Embryonic facial prominence (tissue), 1 donor: Measurements from ENCODE around the gene C11orf97.
"Not testable (repeated sequence)": the region's sequence is repeated elsewhere in the genome, so short reads cannot be mapped to it uniquely, and the experiment has no call there.

Experiments
- DNase-seq: peaks from one replicate; pipeline ENCODE4 v3.0.0-alpha.2; 2016; ENCODE audit errors: extremely low spot score

C11orf97 gene

DNA sequence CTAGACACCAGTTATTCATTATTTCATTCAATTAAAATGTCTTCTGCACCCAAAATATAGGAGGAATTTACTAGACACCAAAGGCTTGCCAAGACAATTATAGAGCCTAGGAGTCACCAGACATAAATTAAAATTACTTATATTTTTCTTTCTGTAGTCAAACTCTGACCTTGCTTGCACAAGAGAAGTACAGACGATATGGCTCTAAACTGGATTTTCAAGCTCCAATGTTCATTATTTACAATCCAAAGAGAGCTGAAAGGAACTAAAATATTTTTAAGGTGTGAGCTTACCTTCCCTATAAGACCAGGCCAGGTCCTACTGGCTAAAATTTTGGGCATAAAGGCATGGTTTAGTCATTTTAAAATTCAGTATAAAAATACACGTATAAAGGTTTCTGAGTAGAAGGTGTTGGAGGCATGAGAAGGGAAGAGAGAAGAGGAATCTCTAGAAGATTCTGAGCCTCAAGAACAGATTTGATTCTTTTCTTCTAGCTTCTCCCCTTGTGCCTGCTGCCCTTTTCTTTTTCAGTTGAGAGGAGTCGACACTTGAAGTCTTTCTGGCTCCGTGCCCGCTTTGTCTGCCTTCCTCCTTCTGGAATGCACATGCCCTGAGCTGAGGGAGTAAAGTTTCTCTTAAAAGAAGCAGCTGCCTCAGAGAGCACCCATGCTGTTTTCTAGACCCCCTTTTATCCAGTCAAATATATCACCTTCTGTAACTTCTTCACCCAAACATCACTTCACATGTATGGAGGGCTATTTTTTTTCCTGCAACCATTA lies 13.5 kb downstream of the C11orf97 start:
- DNase-seq: peak; percentile 49

DNA sequence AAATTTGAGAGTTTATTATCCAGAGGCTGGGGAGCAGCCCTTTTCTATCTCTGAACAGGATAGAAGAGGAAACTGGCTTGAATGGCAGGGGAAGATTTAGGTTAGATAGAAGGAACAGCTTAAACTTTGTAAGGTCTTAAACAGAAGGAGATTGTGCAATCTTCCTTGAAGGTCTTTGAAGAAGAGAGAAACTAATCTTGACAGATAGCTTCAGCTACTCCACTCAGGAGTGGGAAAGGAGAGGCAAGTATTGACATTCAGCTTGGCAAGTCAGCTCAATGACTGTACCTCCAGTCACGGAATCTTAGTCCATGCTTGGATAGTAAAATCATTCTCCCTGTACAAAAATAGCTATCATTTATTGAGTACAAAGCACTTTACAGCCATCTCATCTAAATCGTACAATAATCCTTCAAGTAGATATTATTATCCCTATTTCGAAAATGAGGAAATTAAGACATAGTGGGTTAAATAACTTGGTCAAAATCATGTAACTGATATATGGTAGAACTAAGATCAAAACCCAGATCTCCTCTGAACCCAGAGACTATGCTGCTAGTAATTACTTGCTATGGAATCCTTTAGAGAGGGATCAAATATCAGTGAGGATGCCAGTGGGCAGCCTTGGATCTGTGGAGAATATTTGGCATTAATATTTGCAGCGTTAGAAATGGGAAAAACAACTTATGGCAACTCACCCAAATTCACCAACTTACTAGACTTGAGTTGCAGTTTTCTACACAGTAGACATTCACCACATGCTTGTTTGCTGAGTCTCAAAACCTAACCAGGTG lies 14.6 kb downstream of the C11orf97 start:
- DNase-seq: no peak

DNA sequence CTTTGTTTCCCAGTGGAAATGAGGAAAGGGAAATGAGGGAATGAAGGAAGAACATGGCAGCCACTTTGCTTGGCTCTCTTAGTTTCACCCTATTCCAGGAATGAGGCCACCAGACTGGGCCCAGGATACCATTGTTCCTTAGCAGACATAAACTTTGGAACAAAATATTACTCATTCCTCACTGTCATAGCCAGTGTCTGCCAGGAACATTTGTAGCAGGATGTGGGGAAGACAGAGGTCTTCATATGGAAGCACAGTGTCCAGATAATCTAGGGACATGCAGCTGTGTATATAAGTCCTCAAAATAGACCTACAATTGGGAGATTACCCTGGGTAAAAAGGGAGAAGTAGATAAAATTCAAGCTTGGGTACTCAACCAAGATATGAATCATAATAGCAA lies 16.3 kb downstream of the C11orf97 start:
- DNase-seq: no peak

DNA sequence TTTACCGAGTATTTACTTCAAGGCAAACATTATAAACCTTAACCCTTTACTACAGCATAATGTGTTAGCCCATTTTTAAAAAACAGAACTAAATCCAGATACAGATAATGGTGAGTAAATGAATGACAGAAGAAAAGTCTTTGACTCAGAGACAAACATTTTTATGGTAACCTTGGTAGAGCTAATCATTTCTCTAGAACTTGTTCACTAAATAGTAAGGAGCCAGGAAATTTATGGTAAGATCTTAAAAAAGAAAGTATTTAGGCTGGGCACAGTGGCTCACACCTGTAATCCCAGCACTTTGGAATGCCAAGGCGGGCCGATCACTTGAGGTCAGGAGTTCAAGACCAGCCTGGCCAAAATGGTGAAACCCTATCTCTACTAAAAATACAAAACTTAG lies 19.9 kb downstream of the C11orf97 start:
- DNase-seq: no peak

DNA sequence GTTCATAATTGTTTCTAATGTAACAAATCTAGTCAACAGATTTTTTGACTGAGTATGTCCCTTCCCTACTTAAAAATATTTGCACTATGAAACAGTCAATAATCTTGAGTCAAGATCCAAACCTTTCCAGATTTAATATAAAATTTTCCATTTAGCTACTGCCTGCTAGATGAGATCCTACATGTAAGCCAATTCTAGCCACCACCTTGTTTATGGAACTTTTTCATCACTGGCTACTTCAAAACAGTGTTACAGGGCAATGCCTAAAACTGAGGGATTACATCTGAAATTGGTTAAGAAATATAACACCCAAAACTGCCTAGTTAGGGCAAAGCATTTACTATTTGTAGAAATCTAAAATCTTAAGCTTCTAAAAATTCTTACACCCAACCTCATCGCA lies 20.9 kb downstream of the C11orf97 start:
- DNase-seq: no peak

DNA sequence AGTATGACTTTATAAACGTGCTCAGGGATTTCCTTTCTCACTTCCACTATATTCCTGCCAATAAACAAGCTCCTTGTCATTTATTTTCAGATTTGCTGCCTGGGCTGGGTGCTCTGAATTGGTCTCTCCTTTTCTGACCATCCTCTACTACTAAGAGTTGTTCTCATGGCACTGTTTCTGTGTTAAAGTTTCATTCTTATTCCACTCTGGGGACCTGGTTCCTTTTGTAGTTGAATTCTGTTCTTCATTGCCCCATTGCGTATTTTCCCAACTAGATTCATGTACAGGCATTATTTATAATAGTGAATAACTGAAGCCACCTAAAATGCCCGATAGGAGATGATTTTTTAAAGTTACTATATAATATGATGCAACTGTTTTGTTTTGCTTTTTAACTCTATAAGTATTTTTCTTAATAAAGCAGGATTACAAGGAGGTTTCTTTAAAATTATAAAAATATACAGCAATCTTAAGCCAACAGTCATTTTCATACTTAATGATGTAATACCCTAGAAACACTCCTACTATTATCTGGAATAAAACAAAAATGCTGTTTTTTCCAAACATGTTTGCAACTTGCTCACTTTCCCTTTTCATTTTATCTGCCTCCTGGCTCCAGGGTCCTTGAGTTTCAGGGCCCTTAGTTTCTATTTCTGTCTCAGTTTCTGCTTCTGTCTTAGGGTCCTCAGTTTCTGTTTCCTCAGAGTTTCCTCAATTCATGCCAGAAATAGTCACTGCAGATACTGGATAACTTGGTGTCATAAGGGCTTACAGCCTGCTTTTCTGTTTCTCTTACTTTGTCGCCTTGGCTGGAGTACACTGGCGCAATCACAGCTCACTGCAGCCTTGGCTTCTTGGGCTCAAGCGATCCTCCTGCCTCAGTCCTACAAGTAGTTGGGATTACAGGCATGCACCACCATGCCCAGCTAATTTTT lies 21.7 kb downstream of the C11orf97 start:
- no peak for DNase-seq

DNA sequence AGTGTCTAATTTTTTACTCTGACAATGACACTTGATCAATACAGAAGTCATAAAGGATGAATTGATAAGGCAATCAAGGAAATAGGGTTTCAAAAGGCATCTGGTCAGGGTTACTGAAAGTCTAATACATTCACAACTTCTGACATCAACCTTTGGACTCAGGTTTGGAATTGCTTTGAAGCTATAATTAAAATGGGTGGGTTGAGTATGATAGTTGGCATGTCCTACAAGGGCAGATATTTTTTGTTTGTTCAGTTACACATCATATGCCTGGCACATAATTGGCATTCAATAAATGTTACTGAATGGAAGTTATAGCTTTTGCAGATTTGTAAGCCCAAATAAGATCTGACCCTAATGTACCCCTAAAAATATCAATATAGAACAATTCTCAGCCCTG lies 24.1 kb downstream of the C11orf97 start:
- DNase-seq: no peak

DNA sequence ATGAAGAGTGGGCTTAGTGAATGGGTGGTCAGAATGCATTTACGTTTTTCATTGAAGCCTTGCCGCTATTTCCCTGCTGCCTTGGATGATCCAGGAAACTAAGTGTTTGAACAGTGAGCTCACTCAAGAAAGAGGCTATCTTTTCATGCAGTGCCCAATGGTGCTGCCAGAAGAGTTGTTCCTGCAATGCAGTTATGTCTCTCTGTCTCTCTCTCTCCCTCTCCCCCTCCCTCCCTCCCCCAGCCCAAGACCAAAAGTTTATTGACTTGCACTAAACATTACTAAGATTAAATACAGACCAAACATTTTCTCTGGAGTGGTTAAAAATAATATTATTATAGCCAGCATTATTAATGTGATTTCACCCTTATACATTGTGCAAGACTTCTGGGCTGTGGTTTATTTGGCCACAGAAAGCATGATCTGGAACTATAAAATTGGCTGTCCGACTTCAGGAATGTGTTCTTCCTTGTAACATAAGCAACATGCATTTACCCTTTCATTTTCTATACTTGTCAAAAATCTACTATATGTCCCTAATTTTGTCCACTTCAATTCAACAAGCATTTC lies 24.9 kb downstream of the C11orf97 start:
- DNase-seq: no peak

DNA sequence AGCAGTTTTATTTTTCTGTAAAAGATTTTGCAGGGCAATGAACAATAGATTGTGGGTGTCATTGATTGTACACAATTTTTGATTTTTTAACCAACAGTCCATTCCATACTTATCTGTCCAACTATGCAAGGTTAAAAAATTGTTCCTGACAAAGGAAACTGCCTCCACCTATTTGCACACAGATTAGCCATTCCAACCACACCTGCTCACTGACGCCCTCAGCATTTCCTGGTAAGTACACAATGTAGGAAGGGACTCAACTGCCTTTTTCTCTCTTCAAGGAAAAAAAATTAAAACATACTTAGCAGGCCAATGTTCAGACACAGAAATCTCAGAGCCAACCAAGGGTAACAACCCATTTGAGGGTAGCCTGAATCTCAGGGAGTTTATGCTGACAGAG lies 27.2 kb downstream of the C11orf97 start:
- DNase-seq: no peak

DNA sequence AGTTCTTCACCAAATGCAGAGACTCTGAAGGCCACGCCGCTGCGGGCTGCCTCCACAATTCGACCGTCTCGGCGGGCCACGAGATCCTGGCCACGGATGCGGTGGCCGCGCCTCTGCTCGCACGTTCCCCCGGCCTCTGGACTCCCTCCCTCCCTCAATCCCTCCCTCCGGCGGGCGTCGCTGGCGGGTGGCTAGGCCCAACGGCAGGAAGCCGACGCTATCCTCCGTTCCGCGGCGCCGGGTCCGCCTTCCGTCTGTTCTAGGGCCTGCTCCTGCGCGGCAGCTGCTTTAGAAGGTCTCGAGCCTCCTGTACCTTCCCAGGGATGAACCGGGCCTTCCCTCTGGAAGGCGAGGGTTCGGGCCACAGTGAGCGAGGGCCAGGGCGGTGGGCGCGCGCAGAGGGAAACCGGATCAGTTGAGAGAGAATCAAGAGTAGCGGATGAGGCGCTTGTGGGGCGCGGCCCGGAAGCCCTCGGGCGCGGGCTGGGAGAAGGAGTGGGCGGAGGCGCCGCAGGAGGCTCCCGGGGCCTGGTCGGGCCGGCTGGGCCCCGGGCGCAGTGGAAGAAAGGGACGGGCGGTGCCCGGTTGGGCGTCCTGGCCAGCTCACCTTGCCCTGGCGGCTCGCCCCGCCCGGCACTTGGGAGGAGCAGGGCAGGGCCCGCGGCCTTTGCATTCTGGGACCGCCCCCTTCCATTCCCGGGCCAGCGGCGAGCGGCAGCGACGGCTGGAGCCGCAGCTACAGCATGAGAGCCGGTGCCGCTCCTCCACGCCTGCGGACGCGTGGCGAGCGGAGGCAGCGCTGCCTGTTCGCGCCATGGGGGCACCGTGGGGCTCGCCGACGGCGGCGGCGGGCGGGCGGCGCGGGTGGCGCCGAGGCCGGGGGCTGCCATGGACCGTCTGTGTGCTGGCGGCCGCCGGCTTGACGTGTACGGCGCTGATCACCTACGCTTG lies 31.7 kb downstream of the C11orf97 start, which contains the start of gene FUT4:
Gene FUT4, plus strand, starts transcription at position 227 of the 951 bp plus-strand sequence. Its CDS starts 213 bp downstream, at position 440.
- peak; percentile 58 for DNase-seq

DNA sequence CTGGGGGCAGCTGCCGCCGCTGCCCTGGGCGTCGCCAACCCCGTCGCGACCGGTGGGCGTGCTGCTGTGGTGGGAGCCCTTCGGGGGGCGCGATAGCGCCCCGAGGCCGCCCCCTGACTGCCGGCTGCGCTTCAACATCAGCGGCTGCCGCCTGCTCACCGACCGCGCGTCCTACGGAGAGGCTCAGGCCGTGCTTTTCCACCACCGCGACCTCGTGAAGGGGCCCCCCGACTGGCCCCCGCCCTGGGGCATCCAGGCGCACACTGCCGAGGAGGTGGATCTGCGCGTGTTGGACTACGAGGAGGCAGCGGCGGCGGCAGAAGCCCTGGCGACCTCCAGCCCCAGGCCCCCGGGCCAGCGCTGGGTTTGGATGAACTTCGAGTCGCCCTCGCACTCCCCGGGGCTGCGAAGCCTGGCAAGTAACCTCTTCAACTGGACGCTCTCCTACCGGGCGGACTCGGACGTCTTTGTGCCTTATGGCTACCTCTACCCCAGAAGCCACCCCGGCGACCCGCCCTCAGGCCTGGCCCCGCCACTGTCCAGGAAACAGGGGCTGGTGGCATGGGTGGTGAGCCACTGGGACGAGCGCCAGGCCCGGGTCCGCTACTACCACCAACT lies 32.5 kb downstream of the C11orf97 start:
- DNase-seq: no peak

DNA sequence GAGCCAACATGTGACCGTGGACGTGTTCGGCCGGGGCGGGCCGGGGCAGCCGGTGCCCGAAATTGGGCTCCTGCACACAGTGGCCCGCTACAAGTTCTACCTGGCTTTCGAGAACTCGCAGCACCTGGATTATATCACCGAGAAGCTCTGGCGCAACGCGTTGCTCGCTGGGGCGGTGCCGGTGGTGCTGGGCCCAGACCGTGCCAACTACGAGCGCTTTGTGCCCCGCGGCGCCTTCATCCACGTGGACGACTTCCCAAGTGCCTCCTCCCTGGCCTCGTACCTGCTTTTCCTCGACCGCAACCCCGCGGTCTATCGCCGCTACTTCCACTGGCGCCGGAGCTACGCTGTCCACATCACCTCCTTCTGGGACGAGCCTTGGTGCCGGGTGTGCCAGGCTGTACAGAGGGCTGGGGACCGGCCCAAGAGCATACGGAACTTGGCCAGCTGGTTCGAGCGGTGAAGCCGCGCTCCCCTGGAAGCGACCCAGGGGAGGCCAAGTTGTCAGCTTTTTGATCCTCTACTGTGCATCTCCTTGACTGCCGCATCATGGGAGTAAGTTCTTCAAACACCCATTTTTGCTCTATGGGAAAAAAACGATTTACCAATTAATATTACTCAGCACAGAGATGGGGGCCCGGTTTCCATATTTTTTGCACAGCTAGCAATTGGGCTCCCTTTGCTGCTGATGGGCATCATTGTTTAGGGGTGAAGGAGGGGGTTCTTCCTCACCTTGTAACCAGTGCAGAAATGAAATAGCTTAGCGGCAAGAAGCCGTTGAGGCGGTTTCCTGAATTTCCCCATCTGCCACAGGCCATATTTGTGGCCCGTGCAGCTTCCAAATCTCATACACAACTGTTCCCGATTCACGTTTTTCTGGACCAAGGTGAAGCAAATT lies 33.3 kb downstream of the C11orf97 start:
- DNase-seq: no peak

DNA sequence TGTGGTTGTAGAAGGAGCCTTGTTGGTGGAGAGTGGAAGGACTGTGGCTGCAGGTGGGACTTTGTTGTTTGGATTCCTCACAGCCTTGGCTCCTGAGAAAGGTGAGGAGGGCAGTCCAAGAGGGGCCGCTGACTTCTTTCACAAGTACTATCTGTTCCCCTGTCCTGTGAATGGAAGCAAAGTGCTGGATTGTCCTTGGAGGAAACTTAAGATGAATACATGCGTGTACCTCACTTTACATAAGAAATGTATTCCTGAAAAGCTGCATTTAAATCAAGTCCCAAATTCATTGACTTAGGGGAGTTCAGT lies 33.9 kb downstream of the C11orf97 start:
- DNase-seq: no peak

DNA sequence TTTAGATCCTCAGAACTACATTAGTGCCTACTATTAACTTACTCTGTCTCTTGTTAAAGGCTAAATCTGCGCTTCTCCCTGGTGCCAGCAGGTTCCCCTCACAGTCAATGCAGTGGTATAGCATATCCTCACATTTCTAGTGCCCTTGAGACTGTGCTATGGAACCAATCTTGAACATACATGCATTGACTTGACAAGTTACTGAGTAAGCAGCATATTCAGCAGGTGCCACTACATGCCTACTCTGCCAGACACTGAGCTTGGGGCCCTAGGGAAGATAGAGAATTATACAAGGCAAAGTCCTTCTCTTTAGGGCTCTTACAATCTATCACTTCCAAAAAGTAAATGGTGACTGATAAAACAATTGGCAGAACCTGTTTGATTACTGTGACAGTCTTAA lies 34.6 kb downstream of the C11orf97 start:
- no peak for DNase-seq

DNA sequence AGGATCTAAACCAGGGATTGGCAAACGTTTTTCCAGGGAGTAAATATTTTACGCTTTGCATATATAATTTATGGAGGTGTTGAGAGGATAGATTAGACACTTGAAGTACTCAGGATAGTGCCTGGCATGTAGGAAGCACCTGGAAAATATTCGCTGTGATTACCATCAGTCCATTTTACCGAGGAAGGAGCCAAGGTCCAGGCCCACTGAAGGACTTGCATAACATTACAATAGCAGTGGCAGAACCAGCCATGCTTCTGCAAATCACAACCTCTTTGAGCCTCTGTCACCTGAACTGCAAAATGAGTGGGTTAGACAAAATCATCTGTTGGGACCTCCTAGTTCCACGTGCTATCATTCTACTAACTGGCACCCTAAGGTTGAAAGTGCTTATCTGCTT lies 36.9 kb downstream of the C11orf97 start:
- no peak for DNase-seq

DNA sequence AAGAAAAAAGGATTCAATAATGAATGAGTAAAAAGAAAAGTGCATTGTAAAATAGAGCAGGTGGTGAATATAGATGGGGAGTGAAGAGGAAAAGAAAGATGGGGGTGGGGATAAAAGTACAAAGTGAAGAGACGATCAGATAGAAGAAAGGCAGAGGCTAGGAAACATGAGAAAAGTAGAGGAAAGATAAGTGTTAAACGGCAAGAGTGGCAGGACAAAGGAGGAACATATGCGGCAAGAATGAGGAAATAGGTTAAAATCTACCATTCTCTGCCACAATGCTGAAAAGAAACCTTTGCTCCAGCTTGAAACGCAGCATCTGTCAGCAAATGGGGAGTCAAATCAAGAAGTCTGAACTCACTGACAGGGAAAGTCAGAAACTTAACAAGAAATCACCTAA lies 38.3 kb downstream of the C11orf97 start:
- no peak for DNase-seq

DNA sequence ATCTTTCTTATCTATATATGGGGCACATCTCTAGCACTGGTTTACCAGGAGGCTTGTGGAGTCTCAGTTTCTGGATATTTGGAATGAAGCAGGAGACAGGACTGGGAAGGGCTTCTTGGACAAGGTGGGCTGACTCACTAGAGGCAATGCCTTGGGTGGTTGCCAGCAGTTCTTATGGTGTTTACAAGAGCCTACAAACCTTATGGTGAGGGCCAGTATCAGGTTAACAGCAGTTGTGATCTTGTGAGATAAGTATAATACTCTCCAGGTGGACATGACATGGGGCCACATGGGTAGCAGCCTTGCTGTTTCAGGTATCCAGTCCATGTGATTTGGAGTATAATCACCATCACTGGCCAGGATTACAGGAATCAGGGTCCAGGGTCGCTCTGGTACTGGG lies 41.7 kb downstream of the C11orf97 start:
- DNase-seq: no peak

DNA sequence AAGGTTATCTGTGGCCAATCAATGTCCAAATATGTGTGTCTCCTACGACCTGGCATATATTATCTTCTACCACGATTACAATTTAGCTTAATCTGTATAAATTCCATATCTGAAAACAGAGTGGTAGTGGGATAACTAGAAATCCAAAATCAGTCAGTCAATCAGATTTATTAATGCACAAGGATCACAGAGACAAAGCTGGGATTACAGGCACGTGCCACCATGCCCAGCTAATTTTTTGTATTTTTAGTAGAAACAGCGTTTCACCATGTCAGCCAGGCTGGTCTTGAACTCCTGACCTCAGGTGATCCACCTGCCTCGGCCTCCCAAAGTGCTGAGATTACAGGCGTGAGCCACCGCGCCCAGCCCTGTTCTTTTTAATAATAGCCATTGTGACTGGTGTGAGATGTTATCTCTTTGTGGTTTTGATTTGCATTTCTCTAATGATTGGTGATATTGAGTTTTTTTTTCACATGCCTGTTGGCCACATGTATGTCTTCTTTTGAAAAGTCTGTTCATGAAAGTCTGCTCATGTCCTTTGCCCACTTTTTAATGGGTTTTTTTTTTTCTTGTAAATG lies 43.6 kb downstream of the C11orf97 start:
- DNase-seq: not testable (repeated sequence)

DNA sequence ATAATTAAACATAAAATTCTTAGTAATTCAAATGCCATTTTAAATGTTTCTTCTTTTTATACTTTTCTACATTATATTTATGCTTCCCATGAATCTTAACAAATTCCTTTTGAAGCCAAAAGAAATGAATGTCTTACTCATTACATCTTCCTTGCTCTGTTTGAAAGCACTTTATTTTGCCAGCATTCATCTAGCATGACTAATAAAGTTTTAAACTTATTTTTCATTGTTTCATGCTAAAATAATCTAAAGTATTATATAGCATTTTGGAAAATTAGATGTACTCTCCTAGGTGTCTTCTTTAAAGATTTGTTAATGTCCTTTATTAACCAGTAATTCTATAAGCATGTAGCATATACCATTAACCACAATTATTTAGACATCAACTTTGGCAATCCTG lies 45.2 kb downstream of the C11orf97 start:
- DNase-seq: no peak
